SK-N-SH (cell line): ENCODE results near the gene GPX7. TPM values are rescaled to one million over a fixed set of nuclear protein-coding genes. Genes with fewer than 3 reads are reported as not detected.
A peak's percentile ranks its signal among the peaks of the same experiment; 100 is the strongest.

Experiments
- CTCF ChIA-PET: fragments of 300-600, 350-600 bp; formaldehyde crosslinking; extraction: SDS; loops from one replicate; lab custom pipeline; 2021; lab: Yijun Ruan, JAX
- POLR2A ChIA-PET: fragments of 350-600 bp; sonication (Branson Sonifier 250); formaldehyde crosslinking; extraction: SDS; loops from one replicate; lab custom pipeline; 2020; ENCODE audit warnings: antibody characterized with exemption, inconsistent platforms; lab: Yijun Ruan, JAX
- DNase-seq: peaks from one replicate; pipeline ENCODE4 v3.0.0; 2012
- H2AFZ ChIP-seq: fragments of 200-600 bp; sonication (generic); 2 replicates; pipeline ENCODE4 v1.8.1; 2016; ENCODE audit warnings: antibody characterized with exemption, mild to moderate bottlenecking, low read depth
- H3F3A ChIP-seq: fragments of 200-600 bp; sonication (generic); replicated peaks from 2 replicates; pipeline ENCODE3; 2016; ENCODE audit warnings: antibody characterized with exemption, mild to moderate bottlenecking; ENCODE audit not compliant: insufficient read depth
- H3K27ac ChIP-seq, 2 experiments: fragments of 200-500 bp in 1 of 2; fragments of 200-600 bp in 1 of 2; sonication (Bioruptor generic) in 1 of 2; sonication (generic), shearing (Covaris generic) in 1 of 2; 2 replicates each; pipeline versions ENCODE4 v1.5.1 to v1.6.1; 2014 to 2016; ENCODE audit warnings: low read depth in 2 of 2, inconsistent platforms in 1 of 2, low read length in 1 of 2, mild to moderate bottlenecking in 1 of 2, mixed read lengths in 1 of 2
- H3K27me3 ChIP-seq: fragments of 200-600 bp; sonication (generic), shearing (Covaris generic); 2 replicates; pipeline ENCODE4 v1.6.1; 2016; ENCODE audit warnings: mixed run types; ENCODE audit not compliant: insufficient read depth
- H3K36me3 ChIP-seq, 2 experiments: fragments of 200-500 bp in 1 of 2; fragments of 200-600 bp in 1 of 2; sonication (Bioruptor generic) in 1 of 2; sonication (generic) in 1 of 2; replicated peaks in 1 of 2; 2 replicates each; pipeline versions ENCODE3 to v1.5.1; 2014 to 2016; ENCODE audit warnings: low read length in 1 of 2, mild to moderate bottlenecking in 1 of 2; ENCODE audit not compliant: insufficient read depth in 2 of 2, control insufficient read depth in 1 of 2
- H3K4me1 ChIP-seq, 2 experiments: fragments of 200-500 bp in 1 of 2; fragments of 200-600 bp in 1 of 2; sonication (Bioruptor generic) in 1 of 2; sonication (generic), shearing (Covaris generic) in 1 of 2; 2 replicates each; pipeline versions ENCODE4 v1.5.1 to v1.6.1; 2014 to 2016; ENCODE audit warnings: low read depth in 1 of 2, low read length in 1 of 2, mixed run types in 1 of 2; ENCODE audit not compliant: insufficient read depth in 2 of 2, control insufficient read depth in 1 of 2
- H3K4me2 ChIP-seq: fragments of 200-600 bp; sonication (generic), shearing (Covaris generic); 2 replicates; pipeline ENCODE4 v1.6.1; 2017; ENCODE audit warnings: mixed run types
- H3K4me3 ChIP-seq, 2 experiments: fragments of 200-500 bp in 1 of 2; fragments of 200-600 bp in 1 of 2; sonication (Bioruptor generic) in 1 of 2; sonication (generic), shearing (Covaris generic) in 1 of 2; 2 replicates each; pipeline versions ENCODE4 v1.5.1 to v1.8.1; 2014 to 2016; ENCODE audit warnings: low read depth in 2 of 2, inconsistent platforms in 1 of 2, low read length in 1 of 2, mild to moderate bottlenecking in 1 of 2, mixed read lengths in 1 of 2, moderate library complexity in 1 of 2
- H3K79me2 ChIP-seq: fragments of 200-600 bp; sonication (generic); 2 replicates; pipeline ENCODE4 v1.8.1; 2017; ENCODE audit warnings: mild to moderate bottlenecking; ENCODE audit not compliant: insufficient read depth
- H3K9ac ChIP-seq: fragments of 200-600 bp; sonication (generic); 2 replicates; pipeline ENCODE4 v1.6.1; 2017; ENCODE audit warnings: mixed run types
- H3K9me2 ChIP-seq: fragments of 200-600 bp; sonication (generic); 2 replicates; pipeline ENCODE4 v1.6.1; 2017; ENCODE audit warnings: mixed run types
- H3K9me3 ChIP-seq: fragments of 200-600 bp; sonication (generic); 2 replicates; pipeline ENCODE4 v1.6.1; 2017; ENCODE audit warnings: mixed run types, mild to moderate bottlenecking, moderate library complexity
- H4K20me1 ChIP-seq: fragments of 200-600 bp; sonication (generic); 2 replicates; pipeline ENCODE4 v1.6.1; 2017; ENCODE audit warnings: mild to moderate bottlenecking, mixed run types; ENCODE audit not compliant: insufficient read depth
- EP300 ChIP-seq, 2 experiments: IDR thresholded peaks; 2 replicates each; pipeline versions ENCODE4 v1.4.0 to v1.6.1; 2012; ENCODE audit warnings: borderline replicate concordance in 1 of 2, low read depth in 1 of 2, low read length in 1 of 2
- GABPA ChIP-seq: IDR thresholded peaks from 2 replicates; pipeline ENCODE4 v1.4.0; 2012; ENCODE audit warnings: low read depth, mild to moderate bottlenecking
- IRF3 ChIP-seq: fragments of 150-350 bp; IDR thresholded peaks from 2 replicates; pipeline ENCODE4 v1.6.1; 2016; ENCODE audit warnings: mild to moderate bottlenecking, low read depth, low read length
- JUND ChIP-seq: IDR thresholded peaks from 2 replicates; pipeline ENCODE4 v1.4.0; 2012
- MEF2A ChIP-seq: IDR thresholded peaks from 2 replicates; pipeline ENCODE4 v1.4.0; 2012; ENCODE audit warnings: low read depth, borderline replicate concordance
- MXI1 ChIP-seq: IDR thresholded peaks from 2 replicates; pipeline ENCODE4 v1.6.1; 2012; ENCODE audit warnings: mild to moderate bottlenecking, low read depth, low read length, improper control_type of control experiment
- NFIC ChIP-seq: IDR thresholded peaks from 2 replicates; pipeline ENCODE4 v1.4.0; 2012; ENCODE audit warnings: borderline replicate concordance
- NRF1 ChIP-seq: IDR thresholded peaks from 2 replicates; pipeline ENCODE4 v1.6.1; 2012; ENCODE audit warnings: low read depth, mild to moderate bottlenecking, low read length
- POLR2AphosphoS5 ChIP-seq: IDR thresholded peaks from 2 replicates; pipeline ENCODE4 v1.6.1; 2012; ENCODE audit warnings: low read depth, low read length
- RAD21 ChIP-seq: IDR thresholded peaks from 2 replicates; pipeline ENCODE4 v1.6.1; 2012; ENCODE audit warnings: mild to moderate bottlenecking, low read length
- RXRA ChIP-seq: IDR thresholded peaks from 2 replicates; pipeline ENCODE4 v1.4.0; 2012; ENCODE audit warnings: low read depth, mild to moderate bottlenecking, borderline replicate concordance
- SIN3A ChIP-seq: IDR thresholded peaks from 2 replicates; pipeline ENCODE4 v1.6.1; 2012; ENCODE audit warnings: low read depth, mild to moderate bottlenecking, low read length, moderate library complexity, borderline replicate concordance
- TAF1 ChIP-seq: IDR thresholded peaks from 2 replicates; pipeline ENCODE4 v1.6.1; 2012; ENCODE audit warnings: low read depth, mild to moderate bottlenecking, low read length, moderate library complexity, borderline replicate concordance
- TCF12 ChIP-seq: IDR thresholded peaks from 2 replicates; pipeline ENCODE4 v1.4.0; 2012
- TEAD4 ChIP-seq: IDR thresholded peaks from 2 replicates; pipeline ENCODE4 v1.4.0; 2012; ENCODE audit warnings: mild to moderate bottlenecking, borderline replicate concordance; ENCODE audit not compliant: insufficient read depth
- WGBS: methylation state at CpG from one replicate; pipeline ENCODE4 v1.1.6; 2017; ENCODE audit warnings: low lambda C conversion rate; 5-methylcytosine and 5-hydroxymethylcytosine counted together
- polyA plus RNA-seq, 3 experiments: library from polyadenylated mRNA; depleted of rRNA; stranded (reverse); fragments of >200 nt; gene quantifications; 2 replicates each; pipeline ENCODE4 v1.2.3, GENCODE V29; 2012
- TF ChIP-seq, protein P1 (sequence below): fragments of 150-350 bp; IDR thresholded peaks from 2 replicates; pipeline ENCODE4 v1.6.1; 2017; ENCODE audit warnings: antibody characterized with exemption, low read length, low read depth, borderline replicate concordance
- TF ChIP-seq, protein P2 (sequence below): IDR thresholded peaks from 2 replicates; pipeline ENCODE4 v1.4.0; 2012; ENCODE audit warnings: low read depth

The GPX7 gene
- polyA plus RNA-seq, 1 of the 3 experiments (the other 2 are of a cell fraction) = 6.2 TPM

GRCh38 chr1:52567943-52568342 lies 34.2 kb upstream of the GPX7 start:
- H4K20me1 ChIP-seq = no peaks in the 10 kb centered on the region
- POLR2A ChIA-PET = no interaction called here
- H2AFZ ChIP-seq = 0 out of 2 replicates have a peak overlapping the region, but pooled peaks have one; percentile 27
- H3K4me2 ChIP-seq = no peak overlapping the region
- no peak overlapping the region for H3K4me3 ChIP-seq
- DNase-seq = no peak
- H3F3A ChIP-seq = peaks cover 4% of the 10 kb centered on the region
- no peaks in the 10 kb centered on the region for H3K36me3 ChIP-seq
- no peak overlapping the region for H3K27ac ChIP-seq
- no peak for TF ChIP-seq GABPA
- 0 out of 2 replicates have a peak, but pooled peaks have one; percentile 11 for TF ChIP-seq RAD21
- TF ChIP-seq, all 33 proteins: peak for 1
- H3K79me2 ChIP-seq = no peaks in the 10 kb centered on the region
- H3K9me2 ChIP-seq = no peaks in the 10 kb centered on the region
- H3K9ac ChIP-seq = no peak overlapping the region
- no peaks in the 10 kb centered on the region for H3K27me3 ChIP-seq
- CTCF ChIA-PET = no interaction called here
- WGBS = 90% methylated on average over 5 of the region's 5 CpGs
- peaks cover 0 to 6% of the 10 kb centered on the region in 2 experiments; a peak in 1 of 4 replicates for H3K4me1 ChIP-seq
- no peaks in the 10 kb centered on the region for H3K9me3 ChIP-seq

DNA sequence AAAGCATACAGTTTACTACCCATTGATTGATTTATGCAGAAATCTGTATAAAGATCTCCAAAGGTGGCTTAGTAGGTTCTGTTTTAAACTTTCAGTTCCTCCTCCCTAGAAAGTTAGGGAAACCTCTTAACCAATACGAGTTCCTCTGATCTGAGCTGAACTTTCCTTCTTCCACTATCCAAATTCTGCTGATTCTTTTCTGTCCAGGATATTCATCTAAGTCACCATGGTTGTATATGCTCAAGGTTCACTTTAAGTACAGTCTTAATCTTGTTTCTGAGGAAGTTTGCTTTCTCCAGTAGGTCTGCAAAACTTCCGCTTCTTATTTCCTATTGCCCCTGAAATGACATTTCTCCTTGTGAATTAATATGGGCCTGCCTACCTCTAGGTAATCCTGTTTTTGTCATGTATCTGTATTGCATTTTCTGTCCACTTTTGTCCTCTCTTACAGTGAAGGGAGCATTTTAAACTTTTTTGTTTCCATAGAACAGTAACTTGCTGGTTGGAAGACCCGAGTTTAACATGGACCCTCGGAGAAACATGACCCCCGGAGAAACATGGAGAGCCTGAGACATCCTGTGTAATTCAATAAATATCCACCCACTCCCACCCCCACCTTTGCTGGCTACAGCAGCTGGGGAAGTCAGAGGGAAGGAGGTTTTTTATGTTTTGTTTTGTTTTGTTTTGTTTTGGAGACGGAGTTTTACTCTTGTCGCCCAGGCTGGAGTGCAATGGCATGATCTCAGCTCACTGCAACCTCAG lies 32.5 kb upstream of the GPX7 start:
- Histone ChIP-seq H2AFZ (no peak overlapping the region), H4K20me1 (no peaks in the 10 kb centered on the region)
- TF ChIP-seq TCF12 (no peak), TAF1 (no peak), RXRA (no peak), NFIC (no peak), EP300 (IDR thresholded peaks at IDR 0.05; ENCODE audit: borderline replicate concordance in 1 of 2, low read depth in 1 of 2, low read length in 1 of 2) (no peak), POLR2AphosphoS5 (no peak), JUND (no peak), RAD21 (no peak), GABPA (no peak), TEAD4 (no peak), NRF1 (no peak), MXI1 (no peak), IRF3 (no peak), SIN3A (no peak), MEF2A (no peak)
- TF ChIP-seq, protein P1, sequence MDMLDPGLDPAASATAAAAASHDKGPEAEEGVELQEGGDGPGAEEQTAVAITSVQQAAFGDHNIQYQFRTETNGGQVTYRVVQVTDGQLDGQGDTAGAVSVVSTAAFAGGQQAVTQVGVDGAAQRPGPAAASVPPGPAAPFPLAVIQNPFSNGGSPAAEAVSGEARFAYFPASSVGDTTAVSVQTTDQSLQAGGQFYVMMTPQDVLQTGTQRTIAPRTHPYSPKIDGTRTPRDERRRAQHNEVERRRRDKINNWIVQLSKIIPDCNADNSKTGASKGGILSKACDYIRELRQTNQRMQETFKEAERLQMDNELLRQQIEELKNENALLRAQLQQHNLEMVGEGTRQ = no peak
- TF ChIP-seq, protein P2, sequence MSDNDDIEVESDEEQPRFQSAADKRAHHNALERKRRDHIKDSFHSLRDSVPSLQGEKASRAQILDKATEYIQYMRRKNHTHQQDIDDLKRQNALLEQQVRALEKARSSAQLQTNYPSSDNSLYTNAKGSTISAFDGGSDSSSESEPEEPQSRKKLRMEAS = no peak
- TF ChIP-seq, all 33 proteins: peak for 0
- H3K36me3 ChIP-seq = no peaks in the 10 kb centered on the region
- no peaks in the 10 kb centered on the region for H3K79me2 ChIP-seq
- H3K4me3 ChIP-seq = no peak overlapping the region
- ChIA-PET CTCF (no interaction called here), POLR2A (no interaction called here)
- WGBS = 86% methylated on average over 7 of the region's 7 CpGs
- no peaks in the 10 kb centered on the region for H3K27me3 ChIP-seq
- H3K9ac ChIP-seq = no peak overlapping the region
- DNase-seq = no peak
- no peak overlapping the region for H3K27ac ChIP-seq
- no peak overlapping the region for H3K4me2 ChIP-seq
- no peaks in the 10 kb centered on the region for H3K9me2 ChIP-seq
- H3K4me1 ChIP-seq = peaks cover 0 to 6% of the 10 kb centered on the region in 2 experiments; a peak in 1 of 4 replicates
- peaks cover 10% of the 10 kb centered on the region for H3F3A ChIP-seq
- H3K9me3 ChIP-seq = no peaks in the 10 kb centered on the region
